Right kidney (tissue), 9 donors: ENCODE measurements around the gene ANKRD61.
"Not testable (repeated sequence)": the region's sequence is repeated elsewhere in the genome, so short reads cannot be mapped to it uniquely, and the experiment has no call there.

Experiments used
- DNase-seq: peaks from one replicate; pipeline ENCODE4 v3.0.0-alpha.2; 2016
- long read RNA-seq, 8 donors: transcript quantifications; one replicate each; lab custom pipeline, GENCODE V29; 2026

The ANKRD61 gene
- long read RNA-seq, donor 1, partial matches to known transcripts, result 24 of 37 reads
- long read RNA-seq, donor 1, other reads (novel, unspliced or antisense), result 13 of 37 reads
- long read RNA-seq, donor 2, result 0 reads
- long read RNA-seq, donor 3, partial matches to known transcripts, result 13 of 13 reads
- long read RNA-seq, donor 3, other reads (novel, unspliced or antisense), result 0 of 13 reads
- long read RNA-seq, donor 4, partial matches to known transcripts, result 24 of 34 reads
- long read RNA-seq, donor 4, other reads (novel, unspliced or antisense), result 10 of 34 reads
- long read RNA-seq, donor 5, partial matches to known transcripts, result 8 of 14 reads
- long read RNA-seq, donor 5, other reads (novel, unspliced or antisense), result 6 of 14 reads
- long read RNA-seq, donor 6, partial matches to known transcripts, result 22 of 32 reads
- long read RNA-seq, donor 6, other reads (novel, unspliced or antisense), result 10 of 32 reads
- long read RNA-seq, donor 7, result 0 reads
- long read RNA-seq, donor 8, partial matches to known transcripts, result 22 of 41 reads
- long read RNA-seq, donor 8, other reads (novel, unspliced or antisense), result 19 of 41 reads

DNA sequence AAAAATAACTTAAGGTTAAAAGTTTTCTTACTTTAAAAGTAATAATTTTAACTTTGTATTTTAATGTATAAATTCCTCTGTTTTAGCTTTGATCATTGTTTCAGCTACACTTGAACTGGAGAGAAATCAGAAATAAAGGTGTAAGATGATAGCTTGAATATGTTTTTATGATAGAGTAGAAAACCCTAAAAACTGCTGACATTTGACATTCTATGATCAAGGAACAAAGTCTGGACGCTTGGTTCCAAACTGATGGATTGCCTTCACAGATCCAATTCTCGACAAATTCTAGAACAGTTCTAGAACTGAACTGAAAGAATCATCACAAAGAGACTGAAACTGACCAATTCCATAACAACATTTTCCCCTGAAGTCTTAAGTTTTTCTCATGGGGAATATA, at the start of gene ANKRD61:
Gene ANKRD61, plus strand, starts transcription at position 389 of the 400 bp plus-strand sequence. Its CDS starts 0 bp downstream, at position 389.
- DNase-seq, result no peak

DNA sequence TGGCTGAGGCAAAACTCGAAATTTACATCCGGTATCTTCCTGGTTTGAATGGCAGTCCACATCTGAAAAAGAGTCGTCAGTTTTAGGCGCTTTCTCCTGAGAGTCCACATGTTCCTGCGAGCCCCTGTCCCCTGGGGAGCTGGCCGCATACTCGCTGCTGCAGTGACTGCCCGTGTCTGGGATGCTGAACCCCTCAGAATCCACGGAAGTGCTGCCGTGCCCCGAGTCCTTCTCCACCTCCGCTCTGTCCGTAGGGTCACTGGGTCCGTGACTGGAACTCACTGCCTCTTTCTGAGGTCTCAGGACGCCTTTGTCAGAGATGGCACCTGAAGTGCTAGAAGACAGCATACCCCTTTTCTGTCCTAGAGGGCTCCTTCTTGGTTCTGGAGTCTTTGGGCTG, 44.1 kb upstream of the ANKRD61 start:
- DNase-seq, result not testable (repeated sequence)

DNA sequence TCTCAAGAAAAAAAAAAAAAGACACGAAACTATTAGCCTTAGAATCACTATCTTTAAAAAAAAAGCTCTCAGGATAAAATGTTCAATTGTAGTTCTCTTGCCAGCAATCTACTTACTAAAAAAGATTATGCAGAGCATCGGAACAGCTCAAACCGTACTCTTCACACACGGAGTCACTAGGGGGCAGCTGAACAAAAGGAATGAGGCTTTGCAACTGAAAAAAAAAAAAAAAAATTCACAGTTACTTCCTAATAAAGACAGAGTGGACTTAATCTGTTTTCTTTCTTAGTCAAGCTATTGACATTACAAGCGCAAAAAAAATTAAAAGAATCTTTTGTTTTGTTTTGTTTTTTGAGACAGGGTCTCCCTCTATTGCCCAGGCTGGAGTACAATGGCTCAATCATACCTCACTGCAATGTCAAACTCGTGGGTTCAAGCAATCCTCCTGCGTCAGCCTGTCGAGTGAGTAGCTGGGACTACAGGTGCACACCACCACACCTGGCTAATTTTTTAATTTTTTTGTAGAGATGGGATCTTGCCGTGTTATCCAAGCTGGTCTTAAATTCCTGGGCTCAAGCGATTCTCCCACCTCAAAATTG, 33.9 kb upstream of the ANKRD61 start:
- no peak for DNase-seq

DNA sequence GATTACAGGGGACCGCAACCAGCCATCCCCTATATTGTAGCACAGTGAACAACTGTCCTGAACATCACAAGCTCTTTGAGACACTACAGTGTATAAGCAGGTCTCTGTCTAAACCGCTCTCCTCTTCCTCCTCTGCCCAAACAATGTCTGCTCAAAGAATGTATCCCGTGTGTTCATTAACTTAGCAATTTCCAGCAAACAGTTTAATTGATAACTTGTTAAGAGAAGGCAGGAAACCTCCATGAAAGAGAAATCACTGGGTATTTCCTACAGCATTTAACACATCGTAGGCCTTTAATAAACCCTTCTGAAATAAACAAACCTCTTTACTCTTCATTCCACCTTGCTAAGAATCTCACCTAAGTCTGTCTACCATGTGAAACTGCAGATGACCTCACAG, 23.8 kb upstream of the ANKRD61 start:
- DNase-seq, result no peak

DNA sequence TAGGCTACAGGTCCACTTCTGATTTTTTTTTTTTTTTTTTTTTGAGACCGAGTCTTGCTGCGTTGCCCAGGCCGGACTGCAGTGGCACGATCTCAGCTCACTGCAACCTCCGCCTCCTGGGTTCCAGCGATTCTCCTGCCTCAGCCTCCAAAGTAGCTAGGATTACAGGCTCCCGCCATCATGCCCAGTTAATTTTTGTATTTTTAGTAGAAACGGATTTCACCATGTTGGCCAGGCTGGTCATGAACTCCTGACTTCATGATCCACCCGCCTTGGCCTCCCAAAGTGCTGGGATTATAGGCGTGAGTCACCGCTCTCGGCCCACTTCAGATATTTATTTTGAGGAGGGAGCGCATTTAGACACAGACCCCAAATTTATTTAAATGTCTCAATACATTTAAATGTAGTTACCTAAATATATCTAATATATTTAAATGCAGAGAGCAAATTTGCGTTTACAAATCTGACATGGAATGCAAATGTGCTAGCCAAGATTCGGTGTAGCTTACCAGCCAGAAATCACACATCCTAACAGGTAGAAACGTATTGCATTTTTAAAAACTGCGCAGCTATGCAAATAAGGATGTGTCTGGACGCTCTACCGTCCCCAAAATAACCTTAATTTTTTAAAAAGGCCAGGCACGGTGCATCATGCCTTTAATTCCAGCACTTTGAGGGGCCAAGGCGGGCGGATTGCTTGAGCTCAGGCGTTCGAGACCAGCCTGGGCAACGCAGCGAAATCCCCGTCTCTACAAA, 23.2 kb upstream of the ANKRD61 start:
- DNase-seq, result not testable (repeated sequence)

DNA sequence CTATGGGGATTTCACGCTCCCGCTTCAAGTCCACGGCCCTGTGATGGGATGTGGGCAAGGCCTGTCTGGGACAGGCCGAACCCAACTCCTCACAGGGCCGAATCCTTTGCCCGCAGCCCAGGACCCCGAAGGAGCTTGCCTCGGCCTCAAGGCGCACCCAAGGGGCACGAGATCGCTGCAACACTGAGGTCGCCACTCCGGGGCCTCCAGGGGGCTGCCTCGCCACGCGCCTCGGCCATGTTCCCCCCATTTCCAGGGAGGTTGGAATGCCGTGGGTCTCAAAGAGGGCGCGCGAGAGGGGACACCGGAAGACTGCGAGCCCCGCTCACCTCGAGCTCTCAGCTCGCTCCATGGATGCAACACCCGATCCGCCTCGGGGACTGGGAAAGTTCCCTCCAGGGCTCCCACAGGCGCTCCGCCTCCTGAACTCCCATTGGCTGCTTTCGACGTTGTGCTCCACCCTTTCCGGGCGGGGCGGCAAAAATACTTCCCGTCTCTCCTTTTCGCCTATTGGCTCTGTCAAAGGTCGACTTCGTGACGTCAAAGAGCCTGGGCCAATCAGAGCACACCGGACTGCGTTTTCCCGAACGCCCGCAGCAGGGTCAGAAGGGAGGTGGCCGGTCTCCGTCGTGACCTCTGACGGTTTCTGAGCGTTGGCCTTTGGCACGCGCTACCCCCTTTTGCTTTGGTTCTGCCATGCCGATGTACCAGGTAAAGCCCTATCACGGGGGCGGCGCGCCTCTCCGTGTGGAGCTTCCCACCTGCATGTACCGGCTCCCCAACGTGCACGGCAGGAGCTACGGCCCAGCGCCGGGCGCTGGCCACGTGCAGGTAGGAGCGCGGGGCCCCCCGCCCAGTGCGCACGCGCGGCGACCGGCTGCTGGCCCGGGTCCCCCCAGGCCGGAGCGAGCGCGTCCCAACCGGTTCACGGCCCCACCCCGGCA, 22.2 kb upstream of the ANKRD61 start, which contains the start of the genes AIMP2 and PMS2:
Gene AIMP2, plus strand, starts transcription at position 605 of the 944 bp plus-strand sequence. Its CDS starts 92 bp downstream, at position 697.
Gene PMS2, minus strand, starts transcription at position 382 of the 944 bp plus-strand sequence. Its CDS starts 30 bp downstream, at position 352.
- peak; percentile 98 for DNase-seq

DNA sequence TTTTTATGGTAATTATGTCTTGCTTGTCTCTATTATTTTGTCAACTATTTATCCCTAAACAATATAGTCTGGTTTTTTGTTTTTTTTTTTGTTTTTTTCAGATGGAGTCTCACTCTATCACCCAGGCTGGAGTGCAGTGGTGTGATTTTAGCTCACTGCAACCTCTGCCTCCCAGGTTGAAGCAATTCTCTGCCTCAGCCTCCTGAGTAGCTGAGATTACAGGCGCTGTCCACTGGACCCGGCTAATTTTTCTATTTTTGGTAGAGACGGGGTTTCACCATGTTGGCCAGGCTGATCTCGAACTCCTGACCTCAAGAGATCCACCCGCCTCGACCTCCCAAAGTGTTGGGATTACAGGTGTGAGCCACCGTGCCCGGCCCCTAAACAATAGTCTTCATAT, 20.8 kb upstream of the ANKRD61 start:
- not testable (repeated sequence) for DNase-seq

DNA sequence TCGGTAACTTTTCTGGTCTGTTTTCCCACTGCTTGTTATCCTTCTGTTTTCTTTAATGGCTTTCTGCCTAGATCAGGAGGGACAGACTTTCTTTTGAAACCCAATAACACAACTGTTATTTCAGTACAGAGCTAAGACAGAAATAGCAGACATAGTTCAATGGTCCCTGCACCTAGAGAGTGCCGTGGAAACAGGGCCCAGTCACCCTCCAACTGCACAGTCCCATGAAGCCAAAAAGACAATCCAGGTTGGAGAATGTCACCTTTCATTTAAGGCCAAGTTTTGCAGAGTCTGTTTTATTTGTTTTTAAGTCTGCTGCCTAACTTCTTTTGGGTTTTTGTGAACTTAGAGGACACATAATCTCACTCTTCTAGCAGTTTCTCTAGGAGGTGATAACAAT, 19.6 kb upstream of the ANKRD61 start:
- DNase-seq, result no peak

DNA sequence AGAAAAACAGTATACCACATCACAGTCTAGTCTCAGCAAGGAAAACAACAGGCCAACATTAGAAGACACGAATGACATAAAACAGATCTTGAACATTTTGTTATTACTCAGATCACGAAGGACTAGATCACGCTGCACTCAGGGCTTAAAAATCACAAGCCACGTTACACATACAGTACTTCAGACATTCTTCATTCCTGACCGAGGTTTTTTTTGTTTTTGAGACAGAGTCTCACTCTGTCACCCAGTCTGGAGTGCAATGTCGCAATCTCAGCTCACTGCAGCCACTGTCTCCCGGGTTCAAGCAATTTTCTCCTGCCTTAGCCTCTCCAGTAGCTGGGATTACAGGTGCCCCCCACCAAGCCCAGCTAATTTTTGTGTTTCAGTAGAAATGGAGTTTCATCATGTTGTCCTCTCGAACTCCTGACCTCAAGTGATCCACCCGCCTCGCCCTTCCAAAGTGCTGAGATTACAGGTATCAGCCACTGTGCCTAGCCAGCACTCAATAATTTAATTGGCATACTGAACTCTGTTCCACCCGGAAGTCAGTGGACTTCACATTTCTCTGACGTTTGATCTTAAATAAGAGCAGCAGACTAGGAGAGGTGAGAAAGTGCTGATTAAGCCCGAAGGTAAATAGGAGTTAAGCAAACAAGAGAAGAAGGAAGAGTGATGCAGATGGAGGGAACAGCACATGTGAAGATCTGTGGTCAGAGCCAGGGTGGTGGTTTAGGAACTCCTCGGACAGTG, 18.6 kb upstream of the ANKRD61 start:
- no peak for DNase-seq

DNA sequence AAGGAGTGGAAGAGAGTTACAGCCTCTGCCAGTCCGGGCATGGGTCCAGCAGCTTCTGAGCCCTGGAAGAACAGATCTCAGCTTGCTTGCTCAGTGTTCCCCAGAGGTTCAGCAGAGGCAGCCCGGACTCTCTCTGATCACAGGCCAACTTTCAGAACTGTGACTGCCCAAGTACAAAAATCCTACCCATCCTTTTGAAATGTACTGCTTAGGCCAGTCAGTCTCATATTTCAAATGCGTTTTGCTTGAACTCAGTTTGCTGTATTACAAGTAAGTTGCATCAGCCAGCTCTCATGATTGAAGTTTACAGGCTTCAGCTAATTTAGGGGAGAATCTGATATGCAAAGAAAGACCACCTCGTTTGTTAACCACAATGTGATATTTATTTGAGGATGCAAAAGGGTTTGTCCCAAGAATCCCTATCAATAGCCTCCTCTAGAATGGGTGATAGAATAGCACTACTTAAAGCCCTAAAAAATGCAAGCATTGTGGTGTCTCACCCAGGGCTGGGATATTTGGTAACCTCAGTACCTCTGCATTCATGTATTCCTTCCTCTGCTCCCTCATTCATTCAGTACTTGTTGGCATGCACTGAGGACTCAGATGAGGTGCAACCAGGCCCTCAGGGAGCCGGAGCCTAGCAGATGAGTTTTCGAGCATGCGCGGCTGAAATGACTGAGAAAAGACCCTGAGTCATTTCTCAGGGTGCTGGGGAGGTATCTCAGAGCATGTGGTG, 15.1 kb upstream of the ANKRD61 start:
- DNase-seq, result no peak

DNA sequence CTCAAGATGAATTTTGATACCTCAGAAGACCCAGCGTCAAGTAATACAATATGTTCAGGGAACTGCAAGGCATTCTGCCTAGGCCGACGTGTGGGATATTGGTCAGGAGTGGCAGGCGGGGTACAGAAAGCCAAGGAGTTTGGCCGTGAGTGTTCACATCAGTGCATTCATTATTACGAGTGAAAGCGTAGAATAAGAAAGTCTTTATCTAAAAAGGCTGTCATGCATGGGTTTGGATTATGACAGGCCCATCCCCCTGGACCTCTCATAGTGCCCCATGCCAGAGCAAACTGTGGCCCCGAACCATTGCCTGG, 14.6 kb upstream of the ANKRD61 start:
- DNase-seq, result no peak

DNA sequence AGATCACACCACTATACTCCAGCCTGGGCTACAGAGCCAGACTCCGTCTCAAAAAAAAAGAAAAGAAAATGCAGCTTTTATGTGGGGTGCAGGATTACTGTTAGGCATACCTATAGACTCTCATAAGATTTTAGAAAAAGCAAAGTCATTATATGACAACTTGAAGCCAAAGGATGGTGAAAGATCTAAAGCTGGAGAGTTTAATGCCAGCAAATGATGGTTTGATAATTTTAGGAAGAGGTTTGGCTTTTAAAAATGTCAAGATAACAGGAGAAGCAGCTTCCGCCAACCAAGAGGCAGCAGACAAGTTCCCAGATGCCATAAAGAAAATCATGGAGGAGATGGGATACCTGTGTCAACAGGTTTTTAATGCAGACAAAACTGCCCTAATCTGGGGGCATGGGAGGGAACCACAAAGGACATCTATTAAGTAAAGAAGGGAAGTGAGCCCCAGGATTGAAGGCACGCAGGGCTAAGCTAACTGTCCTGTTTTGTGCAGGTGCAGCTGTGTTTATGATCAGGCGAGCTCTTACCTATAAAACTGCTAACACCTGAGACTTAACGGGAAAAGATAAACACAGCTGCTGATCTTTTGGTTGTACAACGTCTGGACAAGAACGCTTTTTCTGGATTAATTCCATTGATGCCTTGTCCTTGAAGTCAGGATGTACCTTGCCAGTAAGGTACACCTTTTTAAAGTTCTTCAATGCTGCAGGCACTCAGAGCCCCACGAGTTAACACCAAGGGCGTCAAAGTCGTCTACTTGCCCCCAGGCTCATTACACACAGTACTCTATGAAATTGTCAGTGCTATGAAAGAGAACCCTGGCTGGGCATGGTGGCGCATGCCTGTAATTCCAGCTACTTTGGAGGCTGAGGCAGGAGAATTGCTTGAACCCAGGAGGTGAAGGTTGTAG, 10.5 kb upstream of the ANKRD61 start:
- DNase-seq, result no peak

DNA sequence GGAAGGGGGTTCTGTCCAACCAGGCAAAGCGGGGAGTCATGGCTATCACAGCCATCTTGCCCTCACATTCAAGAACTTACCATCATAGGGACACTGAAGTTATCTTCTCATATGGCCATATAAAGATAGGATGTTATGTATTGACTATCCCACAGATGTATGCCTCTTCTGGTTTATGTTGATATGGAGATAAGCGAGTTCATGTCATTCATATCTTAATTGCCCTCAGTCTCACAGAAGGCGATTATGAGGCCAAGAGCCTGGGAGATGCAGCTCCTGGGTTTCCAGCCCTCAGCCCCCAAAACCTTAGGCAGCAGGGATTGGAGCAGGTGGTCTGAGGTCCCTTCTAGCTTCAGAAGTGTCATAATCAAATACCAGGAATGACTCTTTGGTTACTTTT, 8.5 kb upstream of the ANKRD61 start:
- no peak for DNase-seq

DNA sequence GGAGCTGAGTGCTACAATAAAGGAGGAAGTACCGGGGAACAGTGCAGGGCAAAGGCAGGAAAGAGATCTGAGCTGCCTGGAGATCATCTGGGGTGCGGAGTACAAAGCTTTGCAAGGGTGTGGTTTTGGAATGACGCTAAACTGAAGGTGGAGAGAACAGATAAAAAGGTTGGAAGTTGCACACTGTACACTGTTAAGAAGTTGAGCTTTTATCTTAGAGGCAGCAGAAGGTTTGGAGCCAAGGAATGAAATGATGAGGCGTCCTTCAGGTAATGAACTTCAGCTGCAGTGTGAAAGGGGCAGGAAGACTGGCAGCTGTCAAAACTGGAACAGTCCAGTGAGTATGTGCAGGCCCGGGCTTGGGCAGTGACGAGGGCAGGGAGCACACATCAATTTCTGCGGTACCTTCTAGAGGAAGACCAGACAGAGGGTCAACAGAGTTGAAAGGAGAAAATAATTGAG, 7.2 kb upstream of the ANKRD61 start:
- no peak for DNase-seq

DNA sequence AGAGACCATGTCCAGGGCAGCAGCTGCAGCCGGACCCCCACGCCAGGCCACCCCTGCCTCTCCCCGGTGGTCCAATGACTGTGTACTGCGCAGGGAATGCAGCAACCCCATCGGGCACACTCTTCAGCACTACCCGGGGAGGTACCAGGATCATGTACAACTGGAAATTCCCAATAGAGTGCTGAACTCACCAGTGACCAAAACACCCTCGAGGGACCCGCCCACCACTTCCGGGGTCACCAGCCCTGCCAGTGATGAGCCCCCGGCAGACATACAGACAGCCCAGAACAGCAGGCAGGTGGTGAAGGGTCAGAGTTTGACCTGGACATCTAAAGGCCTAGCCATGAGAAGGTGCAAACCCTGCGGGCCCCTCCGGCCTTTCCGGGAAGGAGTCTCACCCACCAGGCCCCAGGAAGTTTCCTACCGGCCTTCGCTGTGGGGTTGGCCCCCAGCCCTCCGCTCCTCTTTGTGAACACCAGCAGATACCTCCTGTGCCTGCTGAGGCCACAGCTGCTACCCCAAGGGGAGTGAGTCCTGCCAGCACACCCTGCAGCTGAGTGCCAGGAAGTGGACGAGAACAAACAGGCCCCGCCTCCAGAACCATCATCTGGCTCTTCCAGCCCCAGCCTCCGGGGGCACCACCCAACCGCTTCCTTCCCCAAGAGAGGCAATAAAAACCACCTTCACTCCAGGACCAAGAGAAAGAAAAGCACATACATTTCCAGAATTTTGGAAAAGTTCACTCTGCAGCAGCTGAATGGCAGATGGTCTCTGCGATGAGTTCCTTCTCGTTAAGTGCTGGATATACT, 5.0 kb upstream of the ANKRD61 start:
- no peak for DNase-seq

DNA sequence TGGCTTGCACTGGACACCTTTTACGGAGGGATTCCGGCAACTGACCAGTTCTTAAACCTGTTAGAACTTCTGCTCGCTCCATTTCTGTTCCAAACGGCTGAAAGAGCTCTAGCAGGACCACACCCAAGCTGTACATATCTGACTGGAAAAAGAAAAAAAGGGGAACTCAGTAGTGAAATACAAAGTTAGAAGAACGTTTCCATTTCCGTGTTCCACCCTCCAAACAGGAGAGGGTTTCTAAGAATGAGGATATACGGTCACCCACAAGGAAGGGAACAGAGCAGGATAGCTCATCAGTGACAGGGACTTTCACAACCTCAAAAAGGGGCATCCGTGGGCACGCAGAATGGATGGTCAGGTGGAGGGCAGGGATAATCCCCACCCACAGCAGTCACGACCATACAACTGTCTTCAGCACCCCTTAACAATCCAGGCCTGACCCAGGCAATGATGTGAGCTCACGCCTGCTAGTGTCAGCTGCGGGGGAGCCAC, 4.3 kb upstream of the ANKRD61 start:
- no peak for DNase-seq

DNA sequence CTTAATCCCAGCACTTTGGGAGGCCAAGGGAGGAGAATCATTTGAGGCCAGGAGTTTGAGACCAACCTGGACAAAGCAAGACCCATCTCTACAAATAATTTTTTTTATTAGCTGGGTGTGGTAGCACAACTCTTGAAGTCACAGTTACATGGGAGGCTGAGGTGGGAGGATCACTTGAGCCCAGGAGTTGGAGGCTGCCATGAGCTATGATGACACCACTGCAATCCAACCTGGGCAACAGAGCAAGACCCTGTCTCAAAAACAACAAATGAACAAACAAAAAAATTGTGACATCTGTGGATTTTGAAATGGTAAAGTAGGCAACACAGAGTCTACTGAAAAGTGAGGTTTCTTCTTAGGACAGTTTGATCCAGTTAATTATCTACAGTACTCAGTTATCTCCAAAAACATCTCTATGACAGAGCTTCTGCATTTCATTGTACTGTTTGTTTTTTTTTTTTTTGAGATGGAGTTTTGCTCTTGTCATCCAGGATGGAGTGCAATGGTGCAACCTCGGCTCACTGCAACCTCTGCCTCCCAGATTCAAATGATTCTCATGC, 3.3 kb upstream of the ANKRD61 start:
- DNase-seq, result no peak
